Natural killer cell (primary cell): Measurements from ENCODE around the gene GAS2L3. TPM values are rescaled to one million over a fixed set of nuclear protein-coding genes. Genes with fewer than 3 reads are reported as not detected.

Source experiments
- ATAC-seq, 3 donors: fragments of 150-1000 bp in 2 of 3; fragments of 200-7000 bp in 1 of 3; cut with Tn5 transposase; 1 replicate in 1 of 3; 2 replicates in 2 of 3; pipeline ENCODE4 v1.10.0; 2021; ENCODE audit warnings: mild to moderate bottlenecking in 2 of 3, moderate library complexity in 2 of 3
- DNase-seq, 2 donors: peaks; one replicate each; pipeline versions ENCODE4 v3.0.0 to v3.0.0-alpha.2; 2013 to 2021; ENCODE audit warnings: mixed read lengths in 1 of 2
- H3K27ac ChIP-seq: one replicate; pipeline ENCODE4 v1.5.1; 2013; ENCODE audit warnings: mild to moderate bottlenecking, low read length
- H3K27me3 ChIP-seq: one replicate; pipeline ENCODE4 v1.6.1; 2013; ENCODE audit warnings: low read length; ENCODE audit not compliant: control insufficient read depth, insufficient read depth
- H3K36me3 ChIP-seq: one replicate; pipeline ENCODE4 v1.6.1; 2013; ENCODE audit warnings: low read length; ENCODE audit not compliant: control insufficient read depth, insufficient read depth
- H3K4me1 ChIP-seq: one replicate; pipeline ENCODE4 v1.6.1; 2013; ENCODE audit warnings: low read length; ENCODE audit not compliant: control insufficient read depth, insufficient read depth
- H3K4me3 ChIP-seq: one replicate; pipeline ENCODE4 v1.5.1; 2013; ENCODE audit warnings: low read length
- H3K9me3 ChIP-seq: one replicate; pipeline ENCODE4 v1.6.1; 2013; ENCODE audit warnings: low read length; ENCODE audit not compliant: control insufficient read depth, insufficient read depth
- H3K27ac Mint-ChIP-seq, 2 donors: one replicate each; pipeline ENCODE4 v1.8.0; 2022; ENCODE audit warnings: mild to moderate bottlenecking in 2 of 2, mixed read lengths in 2 of 2, moderate library complexity in 1 of 2
- H3K27me3 Mint-ChIP-seq, 2 donors: one replicate each; pipeline ENCODE4 v1.8.0; 2022; ENCODE audit warnings: low read depth in 2 of 2, mixed read lengths in 2 of 2
- H3K36me3 Mint-ChIP-seq: one replicate; pipeline ENCODE4 v1.8.0; 2022; ENCODE audit warnings: mixed read lengths
- H3K4me1 Mint-ChIP-seq, 2 donors: one replicate each; pipeline ENCODE4 v1.8.0; 2022; ENCODE audit warnings: mixed read lengths in 2 of 2
- H3K4me3 Mint-ChIP-seq: one replicate; pipeline ENCODE4 v1.8.0; 2022; ENCODE audit warnings: mild to moderate bottlenecking, moderate library complexity, mixed read lengths
- H3K9me3 Mint-ChIP-seq, 2 donors: one replicate each; pipeline ENCODE4 v1.8.0; 2022; ENCODE audit warnings: mixed read lengths in 2 of 2
- WGBS: methylation state at CpG from one replicate; pipeline ENCODE4 v1.1.7; 2013; ENCODE audit warnings: missing lambda C conversion rate; ENCODE audit not compliant: insufficient coverage; 5-methylcytosine and 5-hydroxymethylcytosine counted together
- intact Hi-C: fragments of 100-400 bp; cut with micrococcal nuclease; formaldehyde crosslinking; loops from one replicate; pipeline ENCODE4 v1.14.2; 2022
- total RNA-seq, 4 donors: library from RNA; stranded (reverse); fragments of 120-200 nt in 1 of 4; gene quantifications; one replicate each; pipeline versions ENCODE4 v1.2.3 to v1.2.4, GENCODE V29; 2013 to 2022
- TF ChIP-seq, protein P1 (sequence below): fragments of 200-600 bp; IDR thresholded peaks from one replicate; pipeline ENCODE4 v1.8.0; 2022; ENCODE audit warnings: antibody characterized with exemption

GAS2L3 gene
- total RNA-seq, 3 donors from 2014 or later (not counting 1 experiment from before 2014, with no cell fraction given) = 0.66 to 1.4 (median 1.0) TPM

DNA sequence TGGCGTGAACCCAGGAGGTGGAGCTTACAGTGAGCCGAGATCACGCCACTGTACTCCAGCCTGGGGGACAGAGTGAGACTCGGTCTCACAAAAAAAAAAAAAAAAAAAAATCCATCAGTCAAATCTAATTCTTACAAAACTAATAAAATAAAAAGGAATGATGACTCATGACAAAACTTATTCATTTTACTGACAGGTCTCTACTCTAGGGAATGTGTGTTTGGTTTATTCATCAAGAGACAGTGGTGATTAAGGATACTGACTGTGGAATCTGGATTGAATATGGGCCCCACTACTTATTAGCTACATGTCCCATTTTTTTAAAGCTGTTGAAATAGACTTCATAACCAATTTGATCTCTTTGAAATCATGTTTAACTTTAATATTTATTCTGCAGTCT lies 29.3 kb upstream of the GAS2L3 start:
- 100% methylated on average over 3 of the region's 4 CpGs for WGBS
- no peaks in the 10 kb centered on the region for H3K4me1 ChIP-seq
- Mint-ChIP-seq H3K4me1 (no peaks in the 10 kb centered on the region), H3K4me3 (no peak overlapping the region), H3K9me3 (no peaks in the 10 kb centered on the region), H3K36me3 (no peaks in the 10 kb centered on the region), H3K27me3 (peaks cover 0 to 5% of the 10 kb centered on the region in 2 donors), H3K27ac (no peak overlapping the region)
- TF ChIP-seq, protein P1, sequence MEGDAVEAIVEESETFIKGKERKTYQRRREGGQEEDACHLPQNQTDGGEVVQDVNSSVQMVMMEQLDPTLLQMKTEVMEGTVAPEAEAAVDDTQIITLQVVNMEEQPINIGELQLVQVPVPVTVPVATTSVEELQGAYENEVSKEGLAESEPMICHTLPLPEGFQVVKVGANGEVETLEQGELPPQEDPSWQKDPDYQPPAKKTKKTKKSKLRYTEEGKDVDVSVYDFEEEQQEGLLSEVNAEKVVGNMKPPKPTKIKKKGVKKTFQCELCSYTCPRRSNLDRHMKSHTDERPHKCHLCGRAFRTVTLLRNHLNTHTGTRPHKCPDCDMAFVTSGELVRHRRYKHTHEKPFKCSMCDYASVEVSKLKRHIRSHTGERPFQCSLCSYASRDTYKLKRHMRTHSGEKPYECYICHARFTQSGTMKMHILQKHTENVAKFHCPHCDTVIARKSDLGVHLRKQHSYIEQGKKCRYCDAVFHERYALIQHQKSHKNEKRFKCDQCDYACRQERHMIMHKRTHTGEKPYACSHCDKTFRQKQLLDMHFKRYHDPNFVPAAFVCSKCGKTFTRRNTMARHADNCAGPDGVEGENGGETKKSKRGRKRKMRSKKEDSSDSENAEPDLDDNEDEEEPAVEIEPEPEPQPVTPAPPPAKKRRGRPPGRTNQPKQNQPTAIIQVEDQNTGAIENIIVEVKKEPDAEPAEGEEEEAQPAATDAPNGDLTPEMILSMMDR = no peak
- no peaks in the 10 kb centered on the region for H3K9me3 ChIP-seq
- no peak overlapping the region for H3K27ac ChIP-seq
- intact Hi-C loops = no loop called here
- H3K27me3 ChIP-seq = peaks cover 2% of the 10 kb centered on the region
- no peak overlapping the region for H3K4me3 ChIP-seq
- no peak for DNase-seq
- ATAC-seq = no peak
- no peaks in the 10 kb centered on the region for H3K36me3 ChIP-seq

GRCh38 chr12:100545092-100545491 lies 28.4 kb upstream of the GAS2L3 start:
- no peak overlapping the region for H3K4me3 Mint-ChIP-seq
- Histone ChIP-seq H3K36me3 (no peaks in the 10 kb centered on the region), H3K4me3 (no peak overlapping the region), H3K4me1 (no peaks in the 10 kb centered on the region), H3K27me3 (peaks cover 2% of the 10 kb centered on the region), H3K9me3 (no peaks in the 10 kb centered on the region), H3K27ac (no peak overlapping the region)
- intact Hi-C loops = no loop called here
- WGBS = 71% methylated on average over 1 of the region's 1 CpG
- ATAC-seq (no peak), DNase-seq (no peak)
- no peaks in the 10 kb centered on the region for H3K36me3 Mint-ChIP-seq
- peaks cover 0 to 5% of the 10 kb centered on the region in 2 donors for H3K27me3 Mint-ChIP-seq
- TF ChIP-seq, protein P1 = no peak
- no peaks in the 10 kb centered on the region for H3K9me3 Mint-ChIP-seq
- H3K27ac Mint-ChIP-seq = no peak overlapping the region
- H3K4me1 Mint-ChIP-seq = no peaks in the 10 kb centered on the region

DNA sequence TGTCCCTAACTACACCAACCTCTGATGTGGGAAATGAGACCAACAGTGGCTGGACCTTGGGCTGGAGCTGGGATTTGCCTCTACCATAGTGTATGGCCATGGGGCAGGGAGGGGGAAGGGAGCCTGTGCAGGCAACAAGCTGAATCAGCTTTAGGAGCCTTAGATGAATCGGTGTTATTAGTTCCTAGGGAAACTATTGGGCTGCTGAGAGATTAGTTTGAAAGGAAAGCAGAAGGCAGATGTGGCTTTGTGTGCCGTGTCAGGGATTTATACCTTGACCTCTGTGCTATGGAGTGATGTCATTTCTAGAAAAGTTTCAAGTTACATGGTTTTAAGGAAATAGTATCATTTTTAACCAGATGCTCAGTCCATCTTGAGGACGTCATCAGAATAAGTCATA lies 19.5 kb upstream of the GAS2L3 start:
- WGBS = 73% methylated on average over 2 of the region's 3 CpGs
- peaks cover 0 to 2% of the 10 kb centered on the region in 2 donors for H3K27me3 Mint-ChIP-seq
- intact Hi-C loops = loop anchor here (1.0 kb wide), 1 partner anchor 320 kb away; no protein-coding TSS in a partner anchor

More for the DNA sequence above, 19.5 kb upstream of the GAS2L3 start:
- Histone ChIP-seq H3K36me3 (no peaks in the 10 kb centered on the region), H3K27ac (no peak overlapping the region), H3K9me3 (no peaks in the 10 kb centered on the region), H3K4me3 (no peak overlapping the region), H3K27me3 (no peaks in the 10 kb centered on the region), H3K4me1 (no peaks in the 10 kb centered on the region)
- Mint-ChIP-seq H3K27ac (no peak overlapping the region), H3K4me3 (no peak overlapping the region), H3K36me3 (no peaks in the 10 kb centered on the region), H3K9me3 (no peaks in the 10 kb centered on the region), H3K4me1 (no peaks in the 10 kb centered on the region)
- TF ChIP-seq, protein P1 = no peak
- ATAC-seq (no peak), DNase-seq (no peak)
